B cell (primary cell): ENCODE measurements around the gene ATG16L1. TPM values are rescaled to one million over a fixed set of nuclear protein-coding genes. Genes with fewer than 3 reads are reported as not detected.

Experiments used
- ATAC-seq: fragments of 200-7000 bp; cut with Tn5 transposase; one replicate; pipeline ENCODE4 v1.10.0; 2021; ENCODE audit warnings: low read depth, mild to moderate bottlenecking, moderate number of reproducible peaks, moderate library complexity
- CTCF ChIA-PET: fragments of 350-600 bp; sonication (Branson Sonifier 250); formaldehyde crosslinking; loops from one replicate; lab custom pipeline; 2021; ENCODE audit warnings: antibody characterized with exemption, inconsistent platforms; lab: Charles Lee
- POLR2A ChIA-PET: fragments of 350-600 bp; sonication (Branson Sonifier 250); formaldehyde crosslinking; loops from one replicate; lab custom pipeline; 2021; ENCODE audit warnings: antibody characterized with exemption; lab: Charles Lee
- DNase-seq: peaks from one replicate; pipeline ENCODE4 v3.0.0; 2013
- H2AFZ ChIP-seq: 2 replicates; pipeline ENCODE4 v1.6.1; 2012; ENCODE audit warnings: mild to moderate bottlenecking, low read depth, low read length; ENCODE audit not compliant: insufficient read depth, poor library complexity, severe bottlenecking
- H3K27ac ChIP-seq, 2 donors: 1 replicate in 1 of 2; 2 replicates in 1 of 2; pipeline ENCODE4 v1.5.1; 2012 to 2013; ENCODE audit warnings: low read length in 2 of 2, mild to moderate bottlenecking in 2 of 2, moderate library complexity in 1 of 2
- H3K27me3 ChIP-seq, 4 experiments: fragments of 200-600 bp in 1 of 4; sonication (generic) in 1 of 4; replicated peaks in 1 of 4; 1 replicate in 2 of 4; 2 replicates in 2 of 4; pipeline versions ENCODE4 v1.6.1 to v1.7.0; 2013 to 2016; ENCODE audit warnings: low read length in 3 of 4, mild to moderate bottlenecking in 2 of 4, mixed read lengths in 1 of 4, moderate library complexity in 1 of 4; ENCODE audit not compliant: insufficient read depth in 4 of 4, control insufficient read depth in 3 of 4; ENCODE audit errors: control extremely low read depth in 1 of 4
- H3K36me3 ChIP-seq, 2 experiments: replicated peaks in 1 of 2; 1 replicate in 1 of 2; 2 replicates in 1 of 2; pipeline versions ENCODE4 v1.6.1 to v1.7.1; 2013; ENCODE audit warnings: low read length in 1 of 2; ENCODE audit not compliant: insufficient read depth in 2 of 2, control insufficient read depth in 1 of 2; ENCODE audit errors: control extremely low read depth in 1 of 2, extremely low read depth in 1 of 2
- H3K4me1 ChIP-seq, 2 donors: fragments of 200-600 bp in 1 of 2; sonication (generic) in 1 of 2; 1 replicate in 1 of 2; 2 replicates in 1 of 2; pipeline versions ENCODE4 v1.5.1 to v1.6.1; 2013 to 2017; ENCODE audit warnings: low read length in 2 of 2; ENCODE audit not compliant: control insufficient read depth in 2 of 2, insufficient read depth in 2 of 2
- H3K4me2 ChIP-seq: replicated peaks from 2 replicates; pipeline ENCODE3; 2012; ENCODE audit warnings: mild to moderate bottlenecking, low read depth, low read length; ENCODE audit not compliant: poor library complexity, severe bottlenecking
- H3K4me3 ChIP-seq, 5 experiments: fragments of 200-600 bp in 1 of 5; sonication (generic) in 1 of 5; 1 replicate in 3 of 5; 2 replicates in 2 of 5; pipeline versions ENCODE4 v1.5.1 to v1.7.0; 2011 to 2016; ENCODE audit warnings: low read length in 4 of 5, mild to moderate bottlenecking in 4 of 5, low read depth in 2 of 5, control low read depth in 1 of 5, moderate library complexity in 1 of 5; ENCODE audit not compliant: insufficient read depth in 1 of 5; ENCODE audit errors: control extremely low read depth in 1 of 5, extremely low read depth in 1 of 5
- H3K79me2 ChIP-seq: fragments of 200-600 bp; sonication (generic); one replicate; pipeline ENCODE4 v1.6.0; 2016; ENCODE audit warnings: low read length; ENCODE audit not compliant: control insufficient read depth, insufficient read depth
- H3K9ac ChIP-seq: fragments of 200-600 bp; sonication (generic); 2 replicates; pipeline ENCODE4 v1.6.1; 2017; ENCODE audit warnings: mild to moderate bottlenecking, low read length, moderate library complexity
- H3K9me3 ChIP-seq, 3 donors: one replicate each; pipeline versions ENCODE4 v1.6.1 to v1.7.1; 2013; ENCODE audit warnings: low read length in 2 of 3; ENCODE audit not compliant: control insufficient read depth in 2 of 3, insufficient read depth in 1 of 3; ENCODE audit errors: control extremely low read depth in 1 of 3
- H4K20me1 ChIP-seq: 2 replicates; pipeline ENCODE4 v1.6.0; 2012; ENCODE audit warnings: mild to moderate bottlenecking, low read length; ENCODE audit not compliant: insufficient read depth, control insufficient read depth, poor library complexity, severe bottlenecking
- H3K27ac Mint-ChIP-seq: one replicate; pipeline ENCODE4 v1.8.0; 2021; ENCODE audit warnings: mixed read lengths
- H3K27me3 Mint-ChIP-seq: one replicate; pipeline ENCODE4 v1.8.0; 2021; ENCODE audit warnings: mixed read lengths
- H3K4me1 Mint-ChIP-seq: one replicate; pipeline ENCODE4 v1.8.0; 2021; ENCODE audit warnings: mixed read lengths
- H3K4me3 Mint-ChIP-seq: one replicate; pipeline ENCODE4 v1.8.0; 2021; ENCODE audit warnings: mixed read lengths
- H3K9me3 Mint-ChIP-seq: one replicate; pipeline ENCODE4 v1.8.0; 2022; ENCODE audit warnings: mixed read lengths; ENCODE audit not compliant: insufficient read depth
- CTCF ChIP-seq: fragments of 200-600 bp; IDR thresholded peaks from one replicate; pipeline ENCODE4 v1.8.0; 2022; ENCODE audit warnings: antibody characterized with exemption, mild to moderate bottlenecking
- EZH2 ChIP-seq: IDR thresholded peaks from 2 replicates; pipeline ENCODE4 v1.6.1; 2012; ENCODE audit warnings: borderline replicate concordance, low read depth, mild to moderate bottlenecking, moderate library complexity, low read length; ENCODE audit not compliant: insufficient read depth, poor library complexity, severe bottlenecking
- WGBS: methylation state at CpG from one replicate; pipeline ENCODE4 v1.1.5; 2013; ENCODE audit warnings: missing lambda C conversion rate; ENCODE audit not compliant: insufficient coverage; 5-methylcytosine and 5-hydroxymethylcytosine counted together
- intact Hi-C: fragments of 100-400 bp; cut with micrococcal nuclease; formaldehyde crosslinking; loops from one replicate; pipeline ENCODE4 v1.10.0; 2022
- polyA plus RNA-seq: library from polyadenylated mRNA; depleted of rRNA; stranded (reverse); fragments of >200 nt; gene quantifications from 2 replicates; pipeline ENCODE4 v1.2.3, GENCODE V29; 2012
- total RNA-seq, 2 donors: library from RNA; stranded (reverse); fragments of 120-200 nt in 1 of 2; gene quantifications; 1 replicate in 1 of 2; 2 replicates in 1 of 2; pipeline versions ENCODE4 v1.2.3 to v1.2.4, GENCODE V29; 2013 to 2022

ATG16L1 gene
- total and polyA plus RNA-seq, 2 donors (not counting 1 experiment from before 2014, with no cell fraction given): 25.7 to 69.9 TPM

GRCh38 chr2:233341296-233341695 lies 89.8 kb downstream of the ATG16L1 start:
- CTCF ChIA-PET: interaction anchor here (1.5 to 2.2 kb wide), 2 partner anchors 10 to 16 kb away, joined by 4 to 7 read pairs; no protein-coding TSS in a partner anchor
- H3K9me3 ChIP-seq: no peaks in the 10 kb centered on the region
- POLR2A ChIA-PET: interaction anchor here (0.7 to 2.5 kb wide), 2 partner anchors 12 to 18 kb away, joined by 6 to 9 read pairs; partner anchors contain the start of gene DGKD
- Mint-ChIP-seq H3K4me1 (peaks cover 49% of the 10 kb centered on the region), H3K9me3 (no peaks in the 10 kb centered on the region), H3K27me3 (no peaks in the 10 kb centered on the region), H3K27ac (no peak overlapping the region), H3K4me3 (no peak overlapping the region)
- no peaks in the 10 kb centered on the region for H4K20me1 ChIP-seq
- H3K27me3 ChIP-seq: no peaks in the 10 kb centered on the region
- ATAC-seq (no peak), DNase-seq (no peak)
- no peak overlapping the region for H3K27ac ChIP-seq
- H3K9ac ChIP-seq: no peak overlapping the region
- no peaks in the 10 kb centered on the region for H3K79me2 ChIP-seq
- H3K4me2 ChIP-seq: no peak overlapping the region
- no peak for TF ChIP-seq CTCF
- TF ChIP-seq EZH2: no peak
- H3K4me1 ChIP-seq: peaks cover 19 to 43% of the 10 kb centered on the region in 2 donors
- intact Hi-C loops: no loop called here
- H3K4me3 ChIP-seq: no peak overlapping the region
- 95% methylated on average over 2 of the region's 3 CpGs for WGBS
- H3K36me3 ChIP-seq: no peaks in the 10 kb centered on the region
- H2AFZ ChIP-seq: no peak overlapping the region

GRCh38 chr2:233342301-233342700 lies 90.8 kb downstream of the ATG16L1 start:
- ATAC-seq (no peak), DNase-seq (no peak)
- Histone ChIP-seq H3K27me3 (no peaks in the 10 kb centered on the region), H2AFZ (no peak overlapping the region), H3K36me3 (no peaks in the 10 kb centered on the region), H4K20me1 (no peaks in the 10 kb centered on the region), H3K4me3 (no peak overlapping the region), H3K9ac (no peak overlapping the region), H3K4me2 (no peak overlapping the region), H3K79me2 (no peaks in the 10 kb centered on the region), H3K27ac (no peak overlapping the region), H3K9me3 (no peaks in the 10 kb centered on the region), H3K4me1 (peaks cover 19 to 42% of the 10 kb centered on the region in 2 donors)
- TF ChIP-seq CTCF (no peak), EZH2 (no peak)
- intact Hi-C loops: no loop called here
- H3K9me3 Mint-ChIP-seq: no peaks in the 10 kb centered on the region
- no peak overlapping the region for H3K27ac Mint-ChIP-seq
- no peaks in the 10 kb centered on the region for H3K27me3 Mint-ChIP-seq
- ChIA-PET CTCF (interaction anchor here (0.7 to 2.2 kb wide), 4 partner anchors 10 to 81 kb away, joined by 3 to 7 read pairs (median 4); no protein-coding TSS in a partner anchor), POLR2A (interaction anchor here (0.6 to 2.5 kb wide), 7 partner anchors 8 to 572 kb away, joined by 3 to 9 read pairs (median 4); partner anchors contain the start of gene DGKD)
- no peak overlapping the region for H3K4me3 Mint-ChIP-seq
- peaks cover 52% of the 10 kb centered on the region for H3K4me1 Mint-ChIP-seq
- 100% methylated on average over 3 of the region's 5 CpGs for WGBS
